Body of pancreas (tissue), 4 donors: ENCODE data around the gene ASCL5.

ENCODE experiments used
- CTCF ChIP-seq, 7 experiments: fragments of 450-650 bp in 4 of 7; fragments of 200-600 bp in 3 of 7; sonication (generic) in 3 of 7; IDR thresholded peaks; one replicate each; pipeline ENCODE4 v1.5.1; 2016 to 2019; ENCODE audit warnings: antibody characterized with exemption in 7 of 7
- POLR2A ChIP-seq, 3 donors: fragments of 450-650 bp; IDR thresholded peaks; one replicate each; pipeline ENCODE4 v1.6.1; 2016; ENCODE audit warnings: antibody characterized with exemption in 3 of 3, mild to moderate bottlenecking in 2 of 3

GRCh38 chr1:201115390-201115937 is 11.5 kb downstream of the ASCL5 start:
- TF ChIP-seq POLR2A (IDR thresholded peaks at IDR 0.05) (no peak), CTCF (IDR thresholded peaks at IDR 0.05) (no peak)
